ENCODE measurements around the gene PRSS58. TPM values are rescaled to one million over a fixed set of nuclear protein-coding genes. Genes with fewer than 3 reads are reported as not detected.
A peak's percentile ranks its signal among the peaks of the same experiment; 100 is the strongest.

The PRSS58 gene
- total RNA-seq (2014; rRNA removed; shearing (Covaris generic)) = not detected in 2 replicates
- total RNA-seq (2022) = not detected in 2 replicates
- not detected for Bru-seq, nascent RNA
- BruChase-seq, experiment 1, labeled RNA remaining after a 6-hour chase = not detected
- BruChase-seq, experiment 2, labeled RNA remaining after a 2-hour chase = not detected
- long read RNA-seq = 0 reads

- Histone ChIP-seq H4K20me1 (ENCODE audit: insufficient read depth, low read length) (no peaks in the 10 kb centered on the region), H3K4me3 (ENCODE audit: low read depth, low read length, poor library complexity, severe bottlenecking) (no peak within 1 kb of the TSS), H3K36me3 (ENCODE audit: insufficient read depth, low read length) (no peaks in the 10 kb centered on the region), H3K4me1 (ENCODE audit: insufficient read depth, low read length, poor library complexity, severe bottlenecking) (no peaks in the 10 kb centered on the region), H3K9me2 (ENCODE audit: insufficient read depth, low read length) (no peaks in the 10 kb centered on the region), H3K27ac (ENCODE audit: low read depth, low read length, poor library complexity, severe bottlenecking) (no peak within 1 kb of the TSS), H3K4me2 (ENCODE audit: low read length) (no peak within 1 kb of the TSS), H3K9me3 (ENCODE audit: low read length) (no peaks in the 10 kb centered on the region), H2AFZ (ENCODE audit: low read length) (no peak within 1 kb of the TSS), H3K79me2 (ENCODE audit: insufficient read depth, low read depth, low read length) (no peaks in the 10 kb centered on the region)
- BruUV-seq (replicated peaks) = no TSS peak
- no peak for TF ChIP-seq EZH2phosphoT487 (IDR thresholded peaks at IDR 0.05; ENCODE audit: borderline replicate concordance, low read depth, low read length)
- no peak for TF ChIP-seq CTCF (conservative IDR thresholded peaks at IDR 0.05; ENCODE audit: low read length)
- ChIA-PET CTCF (ENCODE audit: unreplicated experiment) (no interaction called here), POLR2A (no interaction called here)
- intact Hi-C loops (cut with micrococcal nuclease; ENCODE audit: unreplicated experiment) = no loop called here
- DNase-seq (ENCODE audit: low spot score) = no peak
Measured at GRCh38 chr7:142257958-142258357, at the start of gene PRSS58. TSS of gene PRSS58 (minus strand) at chr7:142258058. CDS start at chr7:142257707, 351 bp downstream.

GRCh38 chr7:142307246-142307900, 49.5 kb upstream of the PRSS58 start:
- intact Hi-C loops (cut with micrococcal nuclease; ENCODE audit: unreplicated experiment) = no loop called here
- ChIA-PET CTCF (ENCODE audit: unreplicated experiment) (no interaction called here), POLR2A (no interaction called here)
- no peaks in the 10 kb centered on the region for H3K36me3 ChIP-seq (ENCODE audit: insufficient read depth, low read length)
- H2AFZ ChIP-seq (ENCODE audit: low read length) = no peak overlapping the region
- no peaks in the 10 kb centered on the region for H3K9me2 ChIP-seq (ENCODE audit: insufficient read depth, low read length)
- BruUV-seq (replicated peaks) = no TSS peak
- no peaks in the 10 kb centered on the region for H3K9me3 ChIP-seq (ENCODE audit: low read length)
- no peaks in the 10 kb centered on the region for H4K20me1 ChIP-seq (ENCODE audit: insufficient read depth, low read length)
- no peak overlapping the region for H3K4me2 ChIP-seq (ENCODE audit: low read length)
- H3K27ac ChIP-seq (ENCODE audit: low read depth, low read length, poor library complexity, severe bottlenecking) = no peak overlapping the region
- no peaks in the 10 kb centered on the region for H3K79me2 ChIP-seq (ENCODE audit: insufficient read depth, low read depth, low read length)
- no peak for TF ChIP-seq CTCF (conservative IDR thresholded peaks at IDR 0.05; ENCODE audit: low read length)
- no peak for TF ChIP-seq EZH2phosphoT487 (IDR thresholded peaks at IDR 0.05; ENCODE audit: borderline replicate concordance, low read depth, low read length)
- DNase-seq (ENCODE audit: low spot score) = no peak
- no peak overlapping the region for H3K4me3 ChIP-seq (ENCODE audit: low read depth, low read length, poor library complexity, severe bottlenecking)
- peaks cover 44% of the 10 kb centered on the region for H3K4me1 ChIP-seq (ENCODE audit: insufficient read depth, low read length, poor library complexity, severe bottlenecking)

- DNase-seq (ENCODE audit: low spot score) = peak; percentile 87
- peak overlapping the region; percentile 69 for H3K4me2 ChIP-seq (ENCODE audit: low read length)
- ChIA-PET POLR2A (interaction anchor here (1.2 to 3.6 kb wide), 4 partner anchors 10 to 56 kb away, joined by 3 to 20 read pairs (median 7); no protein-coding TSS in a partner anchor), CTCF (ENCODE audit: unreplicated experiment) (interaction anchor here (1.2 to 2.3 kb wide), 4 partner anchors 10 to 328 kb away, joined by 7 to 13 read pairs (median 8); no protein-coding TSS in a partner anchor)
- no peaks in the 10 kb centered on the region for H3K79me2 ChIP-seq (ENCODE audit: insufficient read depth, low read depth, low read length)
- H3K4me1 ChIP-seq (ENCODE audit: insufficient read depth, low read length, poor library complexity, severe bottlenecking) = peaks cover 80% of the 10 kb centered on the region
- no TSS peak for BruUV-seq (replicated peaks)
- H2AFZ ChIP-seq (ENCODE audit: low read length) = peak overlapping the region; percentile 84
- no peaks in the 10 kb centered on the region for H3K36me3 ChIP-seq (ENCODE audit: insufficient read depth, low read length)
- intact Hi-C loops (cut with micrococcal nuclease; ENCODE audit: unreplicated experiment) = no loop called here
- peak overlapping the region; percentile 64 for H3K27ac ChIP-seq (ENCODE audit: low read depth, low read length, poor library complexity, severe bottlenecking)
- no peaks in the 10 kb centered on the region for H3K9me2 ChIP-seq (ENCODE audit: insufficient read depth, low read length)
- H3K4me3 ChIP-seq (ENCODE audit: low read depth, low read length, poor library complexity, severe bottlenecking) = peak overlapping the region; percentile 16
- no peaks in the 10 kb centered on the region for H4K20me1 ChIP-seq (ENCODE audit: insufficient read depth, low read length)
- no peak for TF ChIP-seq EZH2phosphoT487 (IDR thresholded peaks at IDR 0.05; ENCODE audit: borderline replicate concordance, low read depth, low read length)
- peak; percentile 83 for TF ChIP-seq CTCF (conservative IDR thresholded peaks at IDR 0.05; ENCODE audit: low read length)
- H3K9me3 ChIP-seq (ENCODE audit: low read length) = no peaks in the 10 kb centered on the region
Measured at GRCh38 chr7:142303650-142304049, 45.8 kb upstream of the PRSS58 start.

All from OCI-LY7 (cell line).